HG03558 (cell line): Measurements from ENCODE around the gene ARCN1.

ENCODE experiments used
- ATAC-seq: cut with Tn5 transposase; IDR thresholded peaks from one replicate; pipeline ENCODE4 v1.9.1; 2021; ENCODE audit warnings: moderate number of reproducible peaks; ENCODE audit not compliant: unreplicated experiment; ENCODE audit errors: extremely low read depth

ARCN1 gene

DNA sequence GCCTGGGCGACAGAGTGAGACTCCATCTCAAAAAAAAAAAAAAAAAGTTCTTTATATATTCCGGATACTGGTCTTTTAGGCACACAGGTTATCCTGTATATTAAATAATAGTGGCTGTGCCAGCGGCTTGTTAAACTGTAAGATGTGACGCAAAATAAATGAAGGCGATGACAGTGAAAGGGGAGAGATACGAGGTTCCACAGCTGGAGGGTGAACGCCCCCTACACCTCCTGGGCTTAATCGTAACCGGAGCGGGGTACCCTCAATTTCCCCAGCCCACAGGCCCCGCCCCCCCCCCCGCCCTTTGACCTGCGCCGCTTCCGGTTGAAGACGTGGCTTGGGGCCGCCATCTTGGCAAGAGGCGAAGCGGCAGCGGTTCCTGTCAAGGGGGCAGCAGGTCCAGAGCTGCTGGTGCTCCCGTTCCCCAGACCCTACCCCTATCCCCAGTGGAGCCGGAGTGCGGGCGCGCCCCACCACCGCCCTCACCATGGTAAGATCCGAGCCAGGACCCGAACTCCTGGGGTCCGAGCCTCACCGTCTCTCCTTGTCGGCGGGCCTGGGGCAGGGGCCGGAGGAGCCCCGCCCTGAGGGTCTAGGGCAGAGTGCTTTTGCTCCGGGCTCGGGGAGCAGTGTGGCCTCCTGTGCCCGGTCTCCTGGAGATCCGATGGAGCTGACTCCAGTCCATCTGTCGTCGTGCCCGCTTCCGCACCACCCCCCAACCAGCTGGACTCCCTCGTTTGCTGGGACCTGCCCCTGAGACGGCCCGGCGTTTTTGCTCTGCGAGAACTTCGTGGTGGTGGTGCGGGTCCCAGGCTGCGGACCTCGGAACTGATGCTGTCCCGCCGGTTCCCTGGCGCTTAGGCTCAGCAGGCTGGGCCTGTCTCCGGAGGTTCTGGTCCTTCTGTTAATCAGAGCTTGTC lies at the start of gene ARCN1:
TSS of gene ARCN1 (plus strand) at position 349 of the 920 bp plus-strand sequence. CDS start at position 488, 139 bp downstream.
- no peak for ATAC-seq

GRCh38 chr11:118522571-118523072 lies 49.6 kb upstream of the ARCN1 start:
- ATAC-seq: no peak

- ATAC-seq: no peak
These were observed 47.9 kb upstream of the ARCN1 start for GRCh38 chr11:118524356-118524755.

DNA sequence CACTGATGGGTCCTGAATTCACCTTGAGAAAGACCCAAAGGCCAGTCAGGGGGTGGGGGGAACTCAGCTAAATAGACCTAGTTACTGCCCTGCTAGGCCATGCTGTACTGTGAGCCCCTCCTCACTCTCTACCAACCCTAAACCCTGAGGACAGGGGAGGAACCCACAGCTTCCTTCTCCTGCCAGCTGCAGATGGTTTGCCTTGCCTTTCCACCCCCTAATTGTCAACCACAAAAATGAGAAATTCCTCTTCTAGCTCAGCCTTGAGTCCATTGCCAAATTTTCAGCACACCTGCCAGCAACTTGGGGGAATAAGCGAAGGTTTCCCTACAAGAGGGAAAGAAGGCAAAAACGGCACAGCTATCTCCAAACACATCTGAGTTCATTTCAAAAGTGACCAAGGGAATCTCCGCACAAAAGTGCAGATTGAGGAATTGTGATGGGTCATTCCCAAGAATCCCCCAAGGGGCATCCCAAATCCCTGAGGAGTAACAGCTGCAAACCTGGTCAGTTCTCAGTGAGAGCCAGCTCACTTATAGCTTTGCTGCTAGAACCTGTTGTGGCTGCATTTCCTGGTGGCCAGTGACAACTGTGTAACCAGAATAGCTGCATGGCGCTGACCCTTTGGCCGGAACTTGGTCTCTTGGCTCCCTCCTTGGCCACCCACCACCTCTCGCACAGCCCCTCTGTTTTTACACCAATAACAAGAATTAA lies 47.3 kb upstream of the ARCN1 start:
- ATAC-seq: no peak

DNA sequence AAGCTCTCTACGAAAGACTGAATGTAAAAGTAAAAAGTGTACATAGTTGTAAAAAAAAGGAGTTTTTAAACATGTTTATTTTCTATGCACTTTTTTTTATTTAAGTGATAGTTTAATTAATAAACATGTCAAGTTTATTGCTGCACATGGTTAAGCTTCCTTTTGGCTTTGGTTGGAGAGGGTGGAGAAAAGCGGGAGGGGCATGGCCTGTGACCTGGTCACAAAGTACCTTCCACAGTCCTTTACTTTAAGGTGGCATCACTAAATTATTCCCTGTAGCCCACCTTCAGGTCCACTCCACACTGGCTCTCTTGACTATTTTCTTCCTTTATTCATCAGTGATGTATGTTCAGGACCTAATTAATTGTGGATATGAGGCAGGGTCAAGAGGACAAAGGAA lies 45.5 kb upstream of the ARCN1 start:
- ATAC-seq: no peak

DNA sequence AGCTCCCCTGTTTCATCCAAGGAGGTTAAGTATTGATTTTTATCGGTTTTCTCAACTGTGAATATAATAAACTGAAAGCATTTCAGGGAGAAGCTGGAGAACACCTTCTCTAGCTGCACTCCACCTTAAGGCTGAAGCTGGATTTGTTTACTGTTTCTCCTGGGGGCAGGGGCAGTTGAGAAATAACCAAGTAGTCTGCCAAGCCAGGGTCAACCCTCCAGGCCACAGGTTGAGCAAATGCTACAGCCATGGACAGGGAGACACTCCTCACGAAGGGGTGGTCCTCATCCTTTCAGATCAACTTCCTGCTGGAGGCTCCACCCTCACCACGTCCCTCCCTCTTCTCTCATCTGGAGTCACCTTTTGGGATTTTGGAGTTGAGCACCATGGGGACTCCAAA lies 45.1 kb upstream of the ARCN1 start, which contains the start of gene TTC36:
TSS of gene TTC36 (plus strand) at position 366 of the 400 bp plus-strand sequence. CDS start at position 387, 21 bp downstream.
- no peak for ATAC-seq

DNA sequence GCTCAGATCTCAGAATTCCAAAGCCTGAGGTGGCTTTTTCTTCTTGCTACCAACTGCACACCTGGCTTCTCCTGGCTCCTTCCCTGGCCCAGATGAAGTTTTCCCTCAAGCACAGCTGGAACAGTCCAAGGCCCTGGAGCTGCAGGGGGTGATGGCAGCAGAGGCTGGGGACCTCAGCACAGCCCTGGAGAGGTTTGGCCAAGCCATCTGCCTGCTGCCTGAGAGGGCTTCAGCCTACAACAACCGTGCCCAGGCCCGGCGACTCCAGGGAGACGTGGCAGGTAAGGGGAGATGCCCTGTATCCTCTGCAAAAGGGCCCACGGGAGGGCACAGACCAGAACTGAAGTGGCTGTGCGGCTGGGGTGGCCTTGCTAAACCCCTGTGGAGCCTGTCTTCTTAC lies 43.7 kb upstream of the ARCN1 start:
- no peak for ATAC-seq

DNA sequence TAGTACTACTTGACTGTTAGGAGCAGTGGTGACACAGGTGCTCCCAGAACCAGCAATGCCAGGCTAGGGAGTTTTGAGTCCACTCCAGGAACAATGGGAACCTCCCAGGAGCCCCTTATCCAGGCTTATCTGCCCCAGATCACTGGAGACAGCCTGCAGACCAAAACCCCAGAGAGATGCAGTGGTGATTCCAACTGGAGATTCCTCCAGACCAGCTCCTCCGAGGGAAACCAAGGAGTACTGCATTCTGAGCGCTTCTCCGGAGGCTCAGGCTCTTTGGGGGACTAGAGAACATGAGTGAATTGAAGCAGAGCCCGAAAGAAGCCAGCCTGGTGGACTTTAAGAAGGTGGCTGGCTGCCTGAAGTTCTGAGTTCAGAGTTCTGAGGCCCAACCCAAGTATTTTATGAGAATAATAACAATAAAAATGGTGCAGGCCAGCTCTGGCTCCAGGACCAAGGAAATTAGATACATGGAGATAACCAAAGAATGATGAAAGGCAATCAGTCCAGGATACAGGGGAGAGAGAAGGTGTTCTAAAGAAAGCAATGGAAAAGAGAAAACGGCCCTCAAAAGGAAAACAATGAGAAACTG lies 42.5 kb upstream of the ARCN1 start:
- ATAC-seq: no peak

GRCh38 chr11:118530180-118530682 lies 42.0 kb upstream of the ARCN1 start:
- no peak for ATAC-seq

- ATAC-seq: no peak
These were observed 41.3 kb upstream of the ARCN1 start, which contains the start of gene TMEM25 for GRCh38 chr11:118530683-118531596. Gene TMEM25, plus strand, starts transcription at chr11:118531192. Its CDS starts 610 bp downstream, at chr11:118531802.

DNA sequence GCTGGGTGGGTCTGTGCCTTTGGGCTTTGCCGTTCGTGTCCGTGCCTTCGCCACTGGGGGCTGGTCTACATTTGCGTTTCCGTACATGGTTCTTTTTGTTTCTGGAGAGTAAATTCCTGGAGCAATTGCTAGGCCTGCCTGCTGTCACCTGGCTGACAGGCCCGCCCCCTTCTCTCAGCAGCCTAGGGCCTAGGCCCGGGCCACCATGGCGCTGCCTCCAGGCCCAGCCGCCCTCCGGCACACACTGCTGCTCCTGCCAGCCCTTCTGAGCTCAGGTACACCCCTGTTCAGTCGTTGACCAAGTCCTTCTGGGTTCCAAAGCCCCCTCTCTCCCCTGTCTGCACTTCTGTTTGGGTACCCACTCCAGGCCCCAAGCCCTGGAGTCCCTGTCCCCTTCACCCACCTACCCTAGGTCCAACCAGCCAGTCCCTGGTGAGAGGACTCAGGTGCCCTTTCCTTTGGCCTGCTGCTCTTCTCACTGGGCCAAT lies 40.6 kb upstream of the ARCN1 start:
- ATAC-seq: no peak

GRCh38 chr11:118532091-118532490 lies 40.1 kb upstream of the ARCN1 start:
- ATAC-seq: no peak

DNA sequence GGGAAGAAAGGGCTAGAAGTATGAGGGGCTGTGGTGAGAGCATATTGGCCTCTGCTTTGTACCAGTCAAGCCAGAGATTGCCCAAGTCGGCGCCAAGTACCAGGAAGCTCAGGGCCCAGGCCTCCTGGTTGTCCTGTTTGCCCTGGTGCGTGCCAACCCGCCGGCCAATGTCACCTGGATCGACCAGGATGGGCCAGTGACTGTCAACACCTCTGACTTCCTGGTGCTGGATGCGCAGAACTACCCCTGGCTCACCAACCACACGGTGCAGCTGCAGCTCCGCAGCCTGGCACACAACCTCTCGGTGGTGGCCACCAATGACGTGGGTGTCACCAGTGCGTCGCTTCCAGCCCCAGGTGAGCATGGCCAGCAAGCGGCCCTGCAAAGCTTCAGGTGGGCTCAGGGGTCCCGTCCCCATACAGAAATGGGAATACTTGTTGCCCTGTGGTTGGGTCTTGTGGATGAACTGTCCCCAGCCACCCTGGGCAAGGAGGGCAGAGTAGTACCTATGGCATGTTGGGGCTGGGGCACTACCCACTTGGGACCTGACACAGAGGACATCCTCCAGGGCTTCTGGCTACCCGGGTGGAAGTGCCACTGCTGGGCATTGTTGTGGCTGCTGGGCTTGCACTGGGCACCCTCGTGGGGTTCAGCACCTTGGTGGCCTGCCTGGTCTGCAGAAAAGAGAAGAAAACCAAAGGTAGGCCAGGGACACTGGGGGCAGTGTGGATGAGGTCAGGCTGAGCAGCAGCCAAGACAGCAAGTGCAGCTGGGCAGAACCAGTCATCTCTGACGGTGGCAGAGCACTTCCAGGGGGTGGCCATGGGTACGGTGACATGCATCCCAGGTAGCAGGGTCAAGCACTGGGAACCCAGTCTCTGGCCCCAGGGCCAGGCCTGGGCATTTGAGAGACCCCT lies 39.1 kb upstream of the ARCN1 start:
- no peak for ATAC-seq

GRCh38 chr11:118533769-118534729 lies 38.2 kb upstream of the ARCN1 start:
- ATAC-seq: no peak

GRCh38 chr11:118535261-118535660 lies 36.9 kb upstream of the ARCN1 start:
- ATAC-seq: no peak

DNA sequence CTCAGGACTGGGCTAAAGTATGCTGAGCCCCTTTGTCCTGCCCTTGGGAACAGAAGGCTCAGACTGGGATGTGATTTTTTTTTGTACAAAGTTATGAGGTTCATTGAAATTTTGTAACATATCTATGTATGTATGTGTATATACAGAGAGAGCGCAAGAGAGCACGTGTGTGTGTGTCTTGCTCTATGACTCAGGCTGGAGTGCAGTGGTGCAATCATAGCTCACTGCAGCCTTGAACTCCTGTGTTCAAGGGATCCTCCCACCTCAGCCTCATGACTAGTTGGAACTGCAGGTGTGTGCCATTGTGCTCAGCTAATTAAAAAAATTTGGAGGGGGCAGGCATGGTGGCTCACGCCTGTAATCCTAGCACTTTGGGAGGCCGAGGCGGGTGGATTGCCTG lies 35.5 kb upstream of the ARCN1 start:
- no peak for ATAC-seq

- ATAC-seq: no peak
These were observed 34.7 kb upstream of the ARCN1 start for GRCh38 chr11:118537409-118537980.
